HepG2 (cell line): ENCODE data around the gene ASPRV1. TPM values are rescaled to one million over a fixed set of nuclear protein-coding genes. Genes with fewer than 3 reads are reported as not detected.

ENCODE experiments used
- BORCS8-MEF2B ChIP-seq: sonication (generic); formaldehyde crosslinking; IDR thresholded peaks from 2 replicates; pipeline ENCODE4 v1.8.0; 2022; ENCODE audit warnings: mild to moderate bottlenecking, missing genetic modification reagents
- EEA1 ChIP-seq: sonication (generic); formaldehyde crosslinking; IDR thresholded peaks from 2 replicates; pipeline ENCODE4 v1.5.1; 2020; ENCODE audit warnings: mild to moderate bottlenecking, missing genetic modification reagents, borderline replicate concordance
- FOXP1 ChIP-seq, 2 experiments: fragments of 450-650 bp in 1 of 2; IDR thresholded peaks; 2 replicates each; pipeline ENCODE4 v1.6.1; 2017 to 2018; ENCODE audit warnings: antibody characterized with exemption in 1 of 2
- HNRNPH1 ChIP-seq: fragments of 200-400 bp; formaldehyde crosslinking; optimal IDR thresholded peaks from 2 replicates; pipeline ENCODE3; 2017; ENCODE audit warnings: mild to moderate bottlenecking, low read depth, low read length
- KDM2A ChIP-seq: sonication (generic); formaldehyde crosslinking; IDR thresholded peaks from 2 replicates; pipeline ENCODE4 v1.4.0; 2020; ENCODE audit warnings: low read depth, missing genetic modification reagents, borderline replicate concordance
- LRRFIP1 ChIP-seq: sonication (generic); formaldehyde crosslinking; conservative IDR thresholded peaks from 2 replicates; pipeline ENCODE4 v1.4.0; 2020; ENCODE audit warnings: missing genetic modification reagents
- NAIF1 ChIP-seq: sonication (generic); formaldehyde crosslinking; IDR thresholded peaks from 2 replicates; pipeline ENCODE4 v1.5.0; 2020; ENCODE audit warnings: mild to moderate bottlenecking, missing genetic modification reagents, borderline replicate concordance
- NCOR1 ChIP-seq: fragments of 200-600 bp; sonication (generic); IDR thresholded peaks from 2 replicates; pipeline ENCODE4 v1.7.0; 2017; ENCODE audit warnings: antibody characterized with exemption, low read length, borderline replicate concordance
- NFAT5 ChIP-seq: sonication (generic); formaldehyde crosslinking; IDR thresholded peaks from 2 replicates; pipeline ENCODE4 v1.4.0; 2020; ENCODE audit warnings: missing genetic modification reagents
- RFXANK ChIP-seq: IDR thresholded peaks from 2 replicates; pipeline ENCODE4 v1.6.1; 2016
- ZNF121 ChIP-seq: sonication (generic); formaldehyde crosslinking; IDR thresholded peaks from 2 replicates; pipeline ENCODE4 v1.5.0; 2020; ENCODE audit warnings: mild to moderate bottlenecking, missing genetic modification reagents
- ZNF136 ChIP-seq: sonication (generic); formaldehyde crosslinking; IDR thresholded peaks from 2 replicates; pipeline ENCODE4 v1.8.1; 2022; ENCODE audit warnings: low read depth, mild to moderate bottlenecking, moderate library complexity, missing genetic modification reagents
- ZNF337 ChIP-seq: sonication (generic); formaldehyde crosslinking; IDR thresholded peaks from 2 replicates; pipeline ENCODE4 v1.5.1; 2020; ENCODE audit warnings: missing genetic modification reagents, low read depth, mild to moderate bottlenecking, borderline replicate concordance
- ZNF552 ChIP-seq: sonication (generic); formaldehyde crosslinking; IDR thresholded peaks from 2 replicates; pipeline ENCODE4 v1.9.0; 2022; ENCODE audit warnings: missing genetic modification reagents, mild to moderate bottlenecking, borderline replicate concordance
- ZNF567 ChIP-seq: sonication (generic); formaldehyde crosslinking; IDR thresholded peaks from 2 replicates; pipeline ENCODE4 v1.8.1; 2023; ENCODE audit warnings: mild to moderate bottlenecking, missing genetic modification reagents, borderline replicate concordance
- ZNF605 ChIP-seq: sonication (generic); formaldehyde crosslinking; IDR thresholded peaks from 2 replicates; pipeline ENCODE4 v1.8.0; 2022; ENCODE audit warnings: mild to moderate bottlenecking, missing genetic modification reagents
- ZNF619 ChIP-seq: sonication (generic); formaldehyde crosslinking; IDR thresholded peaks from 2 replicates; pipeline ENCODE4 v1.4.0; 2020; ENCODE audit warnings: mild to moderate bottlenecking, missing genetic modification reagents
- ZNF782 ChIP-seq: sonication (generic); formaldehyde crosslinking; IDR thresholded peaks from 2 replicates; pipeline ENCODE4 v1.4.0; 2020; ENCODE audit warnings: missing genetic modification reagents, mild to moderate bottlenecking, borderline replicate concordance
- ZNF816 ChIP-seq: sonication (generic); formaldehyde crosslinking; IDR thresholded peaks from 2 replicates; pipeline ENCODE4 v1.8.0; 2022; ENCODE audit warnings: missing genetic modification reagents, mild to moderate bottlenecking, borderline replicate concordance
- polyA plus RNA-seq, 8 experiments: library from polyadenylated mRNA; depleted of rRNA in 3 of 8; stranded (reverse) in 7 of 8; unstranded in 1 of 8; fragments of >200 nt; fragmentation: Illumina TruSeq in 4 of 8; extraction: Trizol in 4 of 8; gene quantifications; 2 replicates each; pipeline versions ENCODE4 v1.2.1 to v1.2.3, GENCODE V29; 2011 to 2016; ENCODE audit warnings: low read depth in 4 of 8, missing spikeins in 1 of 8, mixed read lengths in 1 of 8; ENCODE audit not compliant: insufficient read depth in 1 of 8
- total RNA-seq, 5 experiments: library from RNA; depleted of rRNA; stranded (reverse); fragments of >200 nt; fragmentation: Illumina TruSeq; extraction: Trizol; gene quantifications; 2 replicates each; pipeline ENCODE4 v1.2.3, GENCODE V29; 2016; ENCODE audit warnings: low read depth in 1 of 5

Gene ASPRV1
- total and polyA plus RNA-seq, 2 of the 13 experiments (the other 11 are each of a cell fraction or from before 2014, with no cell fraction given): 0.40 to 0.48 TPM

- peak; percentile 98 for TF ChIP-seq KDM2A (CRISPR knock-in tag)
- peak; percentile 96 for TF ChIP-seq ZNF782 (CRISPR knock-in tag)
- peak; percentile 95 for TF ChIP-seq NAIF1 (CRISPR knock-in tag)
- TF ChIP-seq LRRFIP1 (CRISPR knock-in tag): 0 out of 2 replicates have a peak, but pooled peaks have one; percentile 70
- TF ChIP-seq NCOR1: no peak; the same call in 1 of the 2 replicates
- TF ChIP-seq RFXANK: peak; percentile 99
- no peak for TF ChIP-seq FOXP1 (IDR thresholded peaks at IDR 0.05)
- TF ChIP-seq FOXP1 (CRISPR knock-in tag; IDR thresholded peaks at IDR 0.05): no peak; the same call in 1 of the 2 replicates
- TF ChIP-seq ZNF816 (CRISPR knock-in tag): peak; percentile 86
- TF ChIP-seq ZNF567 (CRISPR knock-in tag): peak; percentile 93; the same call in 1 of the 2 replicates
- TF ChIP-seq HNRNPH1: no peak
- peak; percentile 88; the same call in 1 of the 2 replicates for TF ChIP-seq ZNF136 (CRISPR knock-in tag)
- 0 out of 2 replicates have a peak, but pooled peaks have one; percentile 91 for TF ChIP-seq ZNF552
- TF ChIP-seq ZNF619 (CRISPR knock-in tag): 0 out of 2 replicates have a peak, but pooled peaks have one; percentile 29
- TF ChIP-seq BORCS8-MEF2B: peak; percentile 86
- TF ChIP-seq ZNF337 (CRISPR knock-in tag): peak; percentile 89
- TF ChIP-seq EEA1 (CRISPR knock-in tag): no peak
- TF ChIP-seq ZNF605 (CRISPR knock-in tag): peak; percentile 94
- peak; percentile 97; the same call in 1 of the 2 replicates for TF ChIP-seq NFAT5 (CRISPR knock-in tag)
- peak; percentile 74 for TF ChIP-seq ZNF121 (CRISPR knock-in tag)
Observed at GRCh38 chr2:69914164-69914949, 47.1 kb downstream of the ASPRV1 start (continued).
